ENCODE data around the gene PANK2.

DNA sequence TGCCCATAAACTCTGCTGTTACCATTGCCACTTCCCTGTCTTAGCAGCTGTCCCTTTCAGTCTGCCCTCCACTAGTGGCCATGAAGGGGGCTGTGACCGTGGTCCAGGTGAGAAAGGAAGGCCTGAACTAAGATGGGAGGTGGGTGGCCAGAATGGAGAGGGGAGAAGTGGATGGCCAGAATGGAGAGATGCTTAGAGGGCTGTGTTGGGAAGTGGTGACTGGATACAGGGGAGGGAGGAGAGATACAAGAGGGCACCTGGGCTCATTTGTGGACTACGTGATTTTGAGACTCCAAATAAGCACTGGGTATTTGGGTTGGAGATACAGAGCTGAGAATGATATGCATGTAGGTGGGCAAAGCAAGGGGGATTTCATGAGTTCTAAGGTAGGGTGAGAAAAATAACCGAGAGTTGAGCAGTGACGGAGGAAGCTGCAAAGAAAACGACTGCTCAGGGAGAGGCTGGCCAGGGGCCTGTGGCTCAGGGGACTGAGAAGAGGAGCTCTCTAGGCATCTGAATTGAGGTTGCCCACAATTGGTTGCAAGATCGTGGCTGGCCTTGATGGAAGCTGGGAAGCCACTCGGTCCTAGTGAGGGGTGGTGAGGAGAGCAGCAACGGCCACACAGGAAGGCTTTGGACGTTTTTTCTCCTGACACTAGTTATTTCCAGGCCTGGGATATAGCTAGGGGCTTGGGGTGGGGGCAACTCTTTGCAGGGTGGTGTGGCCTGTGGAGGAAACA is 36.9 kb downstream of the PANK2 start:
- TF ChIP-seq CTCF (IDR thresholded peaks at IDR 0.05) (no peak), POLR2A (IDR thresholded peaks at IDR 0.05) (no peak)

Data from upper lobe of left lung (tissue), 4 donors.